ENCODE measurements around the gene TMEM106B. TPM values are rescaled to one million over a fixed set of nuclear protein-coding genes. Genes with fewer than 3 reads are reported as not detected.
"Not testable (repeated sequence)": the region's sequence is repeated elsewhere in the genome, so short reads cannot be mapped to it uniquely, and the experiment has no call there.

Gene TMEM106B
- total RNA-seq = 121 and 165 TPM in 2 replicates
- polyA plus RNA-seq (2012) = 22.9 TPM

GRCh38 chr7:12211054-12211710 lies at the start of gene TMEM106B:
TMEM106B (plus strand) TSS chr7:12211294; CDS start chr7:12214811, 3,517 bp downstream.
- peak; percentile 98 for DNase-seq (ENCODE audit: low read depth)

- DNase-seq (ENCODE audit: low read depth) = no peak
Measured at GRCh38 chr7:12162415-12163113, 48.5 kb upstream of the TMEM106B start.

GRCh38 chr7:12168065-12168464 lies 43.0 kb upstream of the TMEM106B start:
- DNase-seq (ENCODE audit: low read depth) = not testable (repeated sequence)

- not testable (repeated sequence) for DNase-seq (ENCODE audit: low read depth)
Measured at GRCh38 chr7:12169981-12170820, 40.9 kb upstream of the TMEM106B start.

- DNase-seq (ENCODE audit: low read depth) = no peak
Measured at GRCh38 chr7:12173671-12174070, 37.4 kb upstream of the TMEM106B start.

GRCh38 chr7:12174931-12175330 lies 36.2 kb upstream of the TMEM106B start:
- no peak for DNase-seq (ENCODE audit: low read depth)

- no peak for DNase-seq (ENCODE audit: low read depth)
Measured at GRCh38 chr7:12178317-12178716, 32.8 kb upstream of the TMEM106B start.

GRCh38 chr7:12194426-12194825 lies 16.7 kb upstream of the TMEM106B start:
- DNase-seq (ENCODE audit: low read depth) = no peak

- no peak for DNase-seq (ENCODE audit: low read depth)
Measured at GRCh38 chr7:12196386-12196785, 14.7 kb upstream of the TMEM106B start.

GRCh38 chr7:12199363-12199762 lies 11.7 kb upstream of the TMEM106B start:
- DNase-seq (ENCODE audit: low read depth) = no peak

GRCh38 chr7:12207046-12207445 lies 4.0 kb upstream of the TMEM106B start:
- no peak for DNase-seq (ENCODE audit: low read depth)

GRCh38 chr7:12209221-12209620 lies 1.9 kb upstream of the TMEM106B start:
- DNase-seq (ENCODE audit: low read depth) = no peak

- no peak for DNase-seq (ENCODE audit: low read depth)
Measured at GRCh38 chr7:12210179-12211053, 678 bp upstream of the TMEM106B start.

- peak; percentile 28 for DNase-seq (ENCODE audit: low read depth)
Measured at GRCh38 chr7:12211711-12212485, 804 bp downstream of the TMEM106B start.

GRCh38 chr7:12217311-12217710 lies 6.2 kb downstream of the TMEM106B start:
- DNase-seq (ENCODE audit: low read depth) = no peak

- DNase-seq (ENCODE audit: low read depth) = no peak
Measured at GRCh38 chr7:12220389-12221046, 9.4 kb downstream of the TMEM106B start.

GRCh38 chr7:12221414-12221813 lies 10.3 kb downstream of the TMEM106B start:
- DNase-seq (ENCODE audit: low read depth) = no peak

- DNase-seq (ENCODE audit: low read depth) = no peak
Measured at GRCh38 chr7:12222889-12223579, 11.9 kb downstream of the TMEM106B start.

- not testable (repeated sequence) for DNase-seq (ENCODE audit: low read depth)
Measured at GRCh38 chr7:12225017-12225416, 13.9 kb downstream of the TMEM106B start.

Data from myocyte (in vitro differentiated cells).